Fibroblast of the conjunctiva (primary cell): ENCODE data around the gene ANKRD35.
A peak's percentile ranks its signal among the peaks of the same experiment; 100 is the strongest.
"Not testable (repeated sequence)": the region's sequence is repeated elsewhere in the genome, so short reads cannot be mapped to it uniquely, and the experiment has no call there.

Experiments used
- DNase-seq: peaks from one replicate; pipeline ENCODE4 v3.0.0-alpha.2; 2010; ENCODE audit warnings: low read depth

ANKRD35 gene

DNA sequence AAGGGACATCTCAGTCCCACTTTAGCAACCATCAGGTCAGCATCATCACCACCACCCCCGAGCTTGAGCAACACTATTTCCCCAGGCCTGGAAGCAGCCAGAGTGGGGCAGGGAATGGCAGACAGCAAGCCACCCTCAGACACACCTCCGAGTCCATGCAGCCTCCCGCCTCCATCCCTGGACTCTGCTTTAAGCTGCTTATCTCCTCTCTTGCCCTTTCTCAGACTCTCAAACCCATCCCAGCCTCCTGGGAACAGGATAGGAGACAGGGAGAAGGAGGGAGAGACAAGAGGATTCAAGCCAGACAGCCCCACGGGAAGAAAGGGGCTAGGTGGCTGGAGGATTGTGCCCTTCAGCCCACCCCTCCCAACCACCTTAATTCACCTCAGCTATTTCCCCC, 28.5 kb downstream of the ANKRD35 start:
- no peak for DNase-seq

DNA sequence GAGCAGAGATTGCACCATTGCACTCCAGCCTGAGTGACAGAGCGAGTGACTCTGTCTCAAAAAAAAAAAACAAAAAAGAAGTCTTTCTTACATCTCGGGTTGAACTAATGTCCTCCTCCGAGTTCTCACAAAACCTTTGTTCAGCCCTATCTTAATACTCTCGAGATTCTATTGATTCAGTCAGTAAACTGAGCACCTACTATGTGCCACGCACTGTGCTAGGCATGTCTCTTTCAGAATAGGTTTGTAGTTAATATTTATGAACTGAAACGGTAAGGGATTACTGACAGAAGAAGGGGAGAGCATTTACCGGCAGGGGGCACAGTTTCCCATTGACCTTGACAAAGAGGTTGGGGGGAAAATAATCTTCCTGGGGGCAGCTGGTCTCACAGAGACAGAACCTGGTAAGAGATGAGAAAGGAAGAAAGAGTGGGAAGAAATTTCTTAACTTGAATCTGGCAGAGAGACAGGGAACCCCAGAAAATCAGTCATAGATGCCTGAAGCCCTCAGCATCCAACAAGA, 30.2 kb downstream of the ANKRD35 start:
- DNase-seq, result no peak

DNA sequence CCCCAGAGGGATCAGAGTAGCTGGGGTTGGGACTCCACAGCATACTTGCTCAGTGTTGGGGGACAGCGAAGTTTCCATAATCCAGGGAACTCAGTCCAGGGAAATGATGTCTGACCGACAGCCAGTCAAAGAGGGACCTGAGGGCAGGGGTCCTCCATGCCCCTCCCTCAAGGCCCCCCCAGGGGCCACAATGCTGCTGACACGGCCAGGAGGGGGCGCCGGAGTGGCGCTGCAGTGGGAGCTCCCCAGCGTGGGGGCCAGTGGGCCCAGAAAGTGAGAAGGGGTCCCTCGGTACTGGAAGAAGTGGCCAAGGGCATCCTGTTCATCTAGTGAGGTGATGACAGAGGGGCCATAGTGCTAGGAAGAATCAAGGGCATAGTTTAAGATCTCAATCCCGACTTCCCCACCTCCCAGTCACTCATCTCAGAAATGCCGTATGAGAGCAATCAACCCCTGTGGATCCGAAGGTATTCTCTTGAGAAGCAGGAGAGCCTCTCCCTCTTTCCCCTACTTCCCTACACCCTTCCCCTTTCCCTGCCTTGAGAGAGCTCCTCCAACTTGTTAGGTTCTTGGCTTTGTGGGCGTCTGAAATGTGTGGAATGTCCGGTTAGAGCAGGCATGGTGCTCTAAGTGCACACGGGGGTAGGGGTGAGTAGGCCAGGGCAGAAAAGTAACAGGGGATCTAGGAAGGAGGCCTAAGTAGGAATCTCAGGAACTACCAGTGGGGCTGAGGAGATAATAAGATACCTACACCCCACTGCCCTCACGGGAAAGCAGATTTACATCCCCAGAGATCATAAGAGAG, 36.1 kb downstream of the ANKRD35 start:
- peak; percentile 9 for DNase-seq

DNA sequence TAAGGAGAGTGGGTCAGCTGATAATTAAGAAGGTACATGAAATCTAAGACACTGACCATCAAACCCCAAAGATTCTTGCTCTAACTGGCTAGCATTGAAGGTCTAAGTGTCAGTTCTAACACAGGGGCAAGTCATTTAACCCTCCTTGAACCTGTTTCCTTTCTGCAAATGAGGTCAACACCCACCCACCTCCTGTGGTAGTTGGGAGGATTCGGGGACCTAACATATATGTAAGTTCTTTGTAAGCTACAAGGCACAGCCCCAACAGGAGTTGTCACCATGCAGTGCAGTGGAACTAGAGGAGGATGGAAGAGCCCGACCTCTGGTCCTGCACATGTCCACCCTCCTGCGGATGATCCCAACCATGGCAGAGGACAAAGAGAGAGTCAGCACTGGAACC, 37.8 kb downstream of the ANKRD35 start:
- DNase-seq, result no peak

DNA sequence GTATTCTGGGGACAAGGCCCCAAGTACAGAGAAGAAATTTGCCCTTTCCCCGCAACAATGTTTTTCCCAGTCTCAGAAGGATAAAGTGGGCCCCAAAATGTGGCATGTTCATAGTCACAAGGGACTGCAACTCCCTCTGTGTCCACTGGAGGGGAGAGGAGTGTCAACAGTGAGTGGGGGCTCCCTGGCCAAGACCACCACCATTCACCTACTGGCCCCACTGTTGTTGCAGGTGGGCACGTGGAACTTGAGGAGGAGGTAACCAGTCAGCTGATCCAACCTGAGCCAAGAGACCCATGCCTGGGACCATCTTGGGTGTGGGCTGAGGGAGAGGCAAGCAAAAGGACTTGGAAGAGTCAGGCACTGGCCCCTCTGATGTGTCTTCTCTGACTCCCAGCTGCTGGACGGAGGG, 39.5 kb downstream of the ANKRD35 start:
- DNase-seq, result no peak

DNA sequence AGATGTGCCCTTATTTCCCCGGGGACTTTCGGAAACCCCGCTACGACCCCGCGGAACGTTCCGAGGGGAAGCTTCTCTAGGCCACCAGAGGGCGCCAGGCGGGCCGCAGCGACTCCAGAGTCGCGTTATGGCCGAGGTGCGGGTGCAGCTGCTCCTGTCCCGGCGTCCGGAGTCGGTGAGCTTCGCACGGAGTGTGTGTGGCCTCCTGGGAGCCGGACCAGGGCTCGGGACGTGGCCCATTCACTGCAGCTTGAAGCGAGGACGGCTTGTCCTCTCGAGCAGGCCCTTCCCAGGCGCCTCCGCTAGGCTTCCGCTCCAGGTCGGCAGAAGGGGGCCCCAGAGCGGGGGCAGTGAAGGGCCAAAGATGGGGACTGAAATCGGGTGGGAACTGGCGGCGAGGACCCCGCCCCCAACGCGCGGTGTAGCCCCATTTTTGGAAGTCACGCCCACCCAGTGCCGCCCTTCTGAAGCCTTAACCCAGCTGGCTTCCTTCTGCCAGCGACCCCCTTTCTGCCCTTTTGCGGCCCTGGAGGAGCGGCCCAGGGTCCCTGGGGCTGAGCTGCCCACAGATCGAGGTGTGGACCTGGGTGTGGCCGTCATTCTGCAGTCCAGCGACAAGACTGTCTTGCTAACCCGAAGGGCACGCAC, 40.0 kb downstream of the ANKRD35 start, which contains the start of gene NUDT17:
Gene NUDT17, plus strand, starts transcription at position 117 of the 648 bp plus-strand sequence. Its CDS starts 11 bp downstream, at position 128.
- peak; percentile 42 for DNase-seq

DNA sequence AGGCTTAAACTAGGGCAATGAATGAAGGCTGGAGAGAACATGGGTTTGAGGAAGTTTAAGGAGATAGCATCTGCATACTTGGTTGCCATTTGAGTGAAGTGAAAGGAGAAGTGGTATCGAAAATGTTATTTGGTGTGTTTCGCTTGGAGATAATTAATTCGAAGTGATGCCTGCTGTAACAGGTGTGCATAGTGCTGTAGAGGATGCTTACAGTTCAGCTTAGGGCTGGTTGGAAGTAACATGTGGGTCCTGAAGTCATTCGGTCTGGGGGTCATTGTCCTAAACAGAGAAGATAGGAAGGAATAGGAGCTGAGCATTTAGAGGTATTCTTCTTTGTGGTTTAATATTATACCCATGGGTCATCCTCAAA, 40.5 kb downstream of the ANKRD35 start:
- no peak for DNase-seq

DNA sequence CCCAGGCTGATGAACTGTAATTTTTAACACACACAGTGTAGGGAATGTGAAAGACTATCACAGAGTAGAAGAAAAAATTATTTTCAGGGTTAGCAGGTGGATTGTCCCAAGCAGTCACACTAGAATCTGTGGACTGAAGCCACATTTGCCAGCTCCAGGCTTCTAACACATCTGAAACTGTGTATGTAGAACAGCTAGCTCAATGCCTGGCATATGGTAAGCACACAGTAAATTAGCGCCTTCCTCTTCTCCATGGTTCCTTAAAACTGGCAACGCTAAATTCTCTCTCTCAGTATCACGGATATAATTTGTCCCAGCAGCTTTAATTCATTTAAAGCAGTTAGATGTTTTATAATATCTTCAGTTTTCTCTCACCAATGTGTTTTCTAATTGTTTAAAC, 42.6 kb downstream of the ANKRD35 start:
- no peak for DNase-seq

DNA sequence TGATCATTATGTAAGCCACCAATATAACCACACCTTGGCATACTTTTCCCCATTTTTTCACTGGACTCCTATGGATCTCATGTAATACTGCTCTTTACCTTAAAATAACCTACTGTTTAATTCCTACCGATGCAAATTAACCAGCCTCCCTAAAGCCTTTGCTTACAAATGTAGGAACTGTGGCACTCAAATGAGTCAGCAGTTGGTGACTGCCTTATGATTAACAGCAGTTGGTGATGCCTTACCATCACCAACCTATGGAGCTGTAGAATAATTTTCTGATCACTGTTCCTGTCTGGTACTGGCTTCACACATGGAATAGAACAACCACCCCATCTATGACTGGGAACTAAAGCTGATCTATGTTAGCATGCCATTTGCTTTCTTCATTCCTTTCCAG, 48.0 kb downstream of the ANKRD35 start:
- DNase-seq, result no peak

DNA sequence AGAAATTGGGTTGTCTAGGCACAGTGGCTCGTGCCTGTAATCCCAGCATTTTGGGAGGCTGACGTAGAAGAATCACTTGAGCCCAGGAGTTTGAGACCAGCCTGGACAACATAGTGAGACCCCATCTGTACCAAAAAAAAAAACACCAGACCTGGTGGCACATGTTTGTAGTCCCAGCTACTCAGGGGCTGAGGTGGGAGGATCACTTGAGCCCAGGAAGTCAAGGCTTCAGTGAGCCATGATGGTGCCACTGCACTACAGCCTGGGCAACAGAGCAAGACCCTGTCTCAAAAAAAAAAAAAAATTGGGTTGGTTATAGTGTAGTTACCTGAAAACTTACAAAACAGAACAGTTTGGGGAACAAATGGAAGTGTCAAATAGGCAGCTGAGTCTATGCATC, 54.9 kb downstream of the ANKRD35 start:
- DNase-seq, result not testable (repeated sequence)

DNA sequence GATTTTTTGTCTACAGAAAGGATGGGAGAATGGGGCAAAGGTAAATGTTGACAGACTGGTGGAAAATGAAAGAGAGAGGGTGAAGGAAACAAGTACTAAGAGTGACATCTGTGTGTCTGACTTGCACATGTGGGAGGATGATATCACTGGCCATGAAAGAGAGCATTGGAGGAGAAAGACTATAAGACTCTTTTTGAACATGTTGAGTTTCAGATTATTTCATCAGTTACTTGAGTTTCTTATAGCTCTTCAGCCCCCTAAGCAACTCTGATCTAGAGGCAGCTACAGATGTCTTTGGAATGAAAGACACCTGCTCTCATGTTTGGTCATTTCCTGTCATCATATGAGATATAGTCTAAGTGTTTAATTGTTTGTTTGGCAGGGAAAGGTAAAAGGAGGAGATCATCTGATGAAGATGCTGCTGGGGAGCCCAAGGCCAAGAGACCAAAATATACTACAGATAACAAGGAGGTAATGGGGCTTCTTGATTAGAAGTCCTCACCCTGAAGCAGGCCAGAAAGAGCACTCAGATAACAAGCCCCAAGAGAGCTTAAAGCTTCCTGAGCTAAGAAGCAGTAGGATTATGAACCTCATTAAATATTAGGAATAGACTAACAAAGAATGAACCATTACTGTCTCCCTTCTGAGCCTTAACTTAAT, 57.2 kb downstream of the ANKRD35 start:
- DNase-seq, result no peak

DNA sequence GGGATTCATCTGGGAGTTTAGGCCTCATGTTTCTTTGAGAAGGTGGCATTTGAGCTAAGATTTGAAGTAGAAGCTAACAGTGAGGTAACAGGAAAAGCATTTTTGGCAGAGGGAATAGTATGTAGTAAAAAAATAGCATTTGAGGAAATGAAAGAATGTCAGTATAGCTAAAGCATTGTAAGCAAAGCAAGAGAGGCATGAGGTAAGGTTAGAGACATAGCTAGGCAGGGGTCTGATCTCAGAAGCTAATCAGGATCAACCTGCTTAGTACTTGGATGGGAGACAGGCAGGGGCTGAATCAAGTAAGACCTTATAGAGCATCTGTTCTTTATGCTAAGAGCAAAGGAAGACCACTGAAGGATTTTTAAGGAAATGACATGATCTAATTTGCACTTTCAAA, 57.7 kb downstream of the ANKRD35 start:
- DNase-seq, result no peak

DNA sequence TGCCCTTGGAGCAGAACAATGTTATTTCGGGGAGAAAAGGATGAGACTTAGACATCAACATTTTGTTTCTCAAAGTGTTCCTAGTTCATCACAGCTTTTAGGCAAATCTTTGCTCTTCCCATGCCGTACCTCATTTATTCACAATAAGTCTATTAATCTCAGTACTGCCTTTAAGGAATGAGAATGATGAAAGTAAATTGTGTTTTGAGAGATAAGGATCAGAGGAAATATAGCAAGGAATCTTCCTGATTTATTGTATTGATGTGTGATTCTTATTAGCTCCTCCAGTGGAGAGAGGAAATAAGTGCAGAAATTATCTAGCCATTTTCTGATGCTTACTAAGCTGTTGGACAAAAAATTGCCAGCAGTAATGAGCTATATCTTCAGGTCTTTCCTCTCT, 59.6 kb downstream of the ANKRD35 start:
- no peak for DNase-seq

DNA sequence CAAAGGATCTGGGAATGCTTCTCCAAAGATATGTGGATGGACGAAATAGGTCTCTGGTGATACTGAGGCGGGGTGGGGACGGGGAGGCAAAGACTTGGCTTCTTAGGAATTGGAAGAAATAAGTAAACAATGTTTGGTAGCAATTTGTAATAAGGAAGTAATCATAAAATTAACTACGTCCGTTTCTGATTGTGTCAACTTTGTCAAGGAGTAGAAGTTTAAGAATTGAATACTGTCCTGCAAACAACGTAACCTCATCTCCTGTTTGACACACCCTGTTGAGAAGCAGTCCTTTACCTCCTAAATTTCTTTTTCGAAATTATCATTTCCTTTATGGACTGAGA, 61.2 kb downstream of the ANKRD35 start:
- no peak for DNase-seq

DNA sequence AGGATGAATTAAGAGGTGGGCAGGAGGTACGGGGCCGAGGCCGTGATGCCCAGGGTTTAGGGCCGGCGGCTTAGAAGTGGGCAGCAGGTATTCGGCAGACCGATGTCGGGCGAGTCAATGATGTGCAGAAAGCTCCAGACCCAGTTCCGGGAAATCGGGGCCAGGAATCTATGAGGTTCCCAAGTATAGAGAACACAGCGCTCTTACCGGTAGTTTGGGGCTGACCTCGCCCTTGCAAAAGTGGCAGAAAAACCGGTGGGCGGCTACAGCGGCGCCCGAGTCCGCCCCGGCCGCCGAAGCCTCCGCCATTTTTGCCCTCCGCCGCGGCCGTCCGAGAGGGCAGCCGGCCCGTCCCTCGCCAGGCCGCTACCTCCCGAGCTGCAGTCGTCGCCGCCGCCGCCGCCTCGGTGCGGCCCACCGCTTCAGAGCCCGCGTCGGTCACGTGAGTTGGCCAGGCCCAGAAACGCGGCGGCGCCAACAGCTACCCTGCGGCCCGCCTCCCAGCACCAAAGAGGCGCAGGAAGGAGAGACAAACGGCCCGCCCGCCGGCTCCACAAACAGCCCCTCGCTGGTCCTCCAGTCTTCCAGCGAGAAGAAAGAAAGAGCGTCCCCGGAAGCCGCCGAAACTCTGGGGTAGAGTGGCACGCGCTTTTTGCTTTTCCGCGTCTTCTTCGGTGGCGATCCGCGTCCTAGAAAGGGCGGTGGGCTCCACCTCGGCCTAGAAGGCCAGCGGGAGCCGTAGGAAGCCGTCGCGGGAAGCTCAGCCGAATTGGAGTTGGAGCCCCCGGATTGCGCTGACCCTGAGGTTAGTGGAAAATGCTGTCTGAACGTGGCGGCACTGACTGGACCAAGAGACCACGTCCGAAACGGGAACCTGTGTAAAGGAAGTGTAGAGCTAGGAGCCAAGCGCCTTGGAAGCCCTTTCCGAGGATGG, 61.8 kb downstream of the ANKRD35 start, which contains the start of the genes POLR3C and RNF115:
Gene POLR3C, plus strand, starts transcription at position 636 of the 934 bp plus-strand sequence. CDS start 1,577 bp downstream, outside the sequence.
Gene RNF115, minus strand, starts transcription at position 531 of the 934 bp plus-strand sequence. Its CDS starts 222 bp downstream, at position 309.
- DNase-seq, result peak; percentile 87

DNA sequence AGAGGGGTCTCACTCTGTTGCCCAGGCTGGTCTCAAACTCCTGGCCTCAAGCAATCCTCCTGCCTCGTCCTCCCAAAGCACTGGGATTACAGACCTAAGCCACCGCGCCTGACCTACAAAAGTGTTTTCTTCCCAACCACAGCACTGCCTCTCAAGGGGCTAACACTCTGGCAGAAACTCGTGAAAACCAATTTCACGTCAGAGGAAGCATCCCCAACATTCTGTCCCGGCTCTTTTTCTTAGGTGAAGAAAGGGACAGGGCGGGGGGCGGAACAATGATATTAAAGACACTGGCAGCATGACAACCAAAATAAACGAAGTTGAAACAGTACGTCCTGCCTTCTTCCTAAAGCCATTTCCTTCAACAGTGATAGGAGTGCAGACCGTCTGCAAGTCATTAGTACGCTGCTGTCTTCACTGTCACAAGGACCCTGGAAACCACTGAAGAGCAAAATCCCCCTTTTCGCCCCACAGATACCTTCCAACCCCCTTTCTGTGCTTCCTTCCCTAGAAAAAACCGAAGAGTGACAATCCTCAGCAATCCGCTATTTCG, 62.8 kb downstream of the ANKRD35 start:
- not testable (repeated sequence) for DNase-seq

DNA sequence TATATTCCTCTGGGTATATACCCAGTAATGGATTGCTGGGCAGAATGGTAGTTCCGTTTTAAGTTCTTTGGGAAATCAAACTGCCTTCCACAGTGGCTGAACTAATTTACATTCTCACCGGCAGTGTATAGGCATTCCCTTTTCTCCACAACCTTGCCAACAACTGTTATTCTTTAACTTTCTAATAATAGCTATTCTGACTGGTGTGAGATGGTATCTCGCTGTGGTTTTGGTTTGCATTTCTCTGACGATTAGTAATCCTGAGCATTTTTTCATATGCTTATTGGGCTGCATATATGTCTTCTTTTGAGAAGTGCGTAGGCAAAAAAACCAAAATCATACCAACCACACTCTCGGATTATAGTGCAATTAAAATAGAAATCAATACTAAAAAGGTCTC, 67.6 kb downstream of the ANKRD35 start:
- DNase-seq, result peak; percentile 26
